ENCODE data around the gene FAM131C.

FAM131C gene

GRCh38 chr1:16111771-16112595 is 38.5 kb upstream of the FAM131C start (continued):
- no peak for TF ChIP-seq ZNF341 (tag by site-specific recombination; IDR thresholded peaks at IDR 0.05; ENCODE audit: low read depth)
- peak; percentile 94 for TF ChIP-seq ZNF473 (tag by site-specific recombination; IDR thresholded peaks at IDR 0.05)
- TF ChIP-seq ZSCAN5A (tag by site-specific recombination; IDR thresholded peaks at IDR 0.05), result no peak
- TF ChIP-seq ZNF292 (tag by site-specific recombination; IDR thresholded peaks at IDR 0.05; ENCODE audit: borderline replicate concordance, low read depth), result no peak
- TF ChIP-seq ZNF501 (tag by site-specific recombination; IDR thresholded peaks at IDR 0.05), result no peak
- no peak for TF ChIP-seq GFI1B (tag by site-specific recombination; IDR thresholded peaks at IDR 0.05)
- TF ChIP-seq ZNF26 (tag by site-specific recombination; IDR thresholded peaks at IDR 0.05), result no peak
- TF ChIP-seq ZBTB21 (tag by site-specific recombination; IDR thresholded peaks at IDR 0.05), result peak; percentile 89
- peak; percentile 96 for TF ChIP-seq GLIS1 (tag by site-specific recombination; IDR thresholded peaks at IDR 0.05)
- TF ChIP-seq ZBTB48 (tag by site-specific recombination; IDR thresholded peaks at IDR 0.05), result peak; percentile 97
- peak; percentile 70; the same call in 1 of the 2 replicates for TF ChIP-seq ZBTB7A (tag by site-specific recombination; IDR thresholded peaks at IDR 0.05; ENCODE audit: low read depth)
- TF ChIP-seq, protein P1, sequence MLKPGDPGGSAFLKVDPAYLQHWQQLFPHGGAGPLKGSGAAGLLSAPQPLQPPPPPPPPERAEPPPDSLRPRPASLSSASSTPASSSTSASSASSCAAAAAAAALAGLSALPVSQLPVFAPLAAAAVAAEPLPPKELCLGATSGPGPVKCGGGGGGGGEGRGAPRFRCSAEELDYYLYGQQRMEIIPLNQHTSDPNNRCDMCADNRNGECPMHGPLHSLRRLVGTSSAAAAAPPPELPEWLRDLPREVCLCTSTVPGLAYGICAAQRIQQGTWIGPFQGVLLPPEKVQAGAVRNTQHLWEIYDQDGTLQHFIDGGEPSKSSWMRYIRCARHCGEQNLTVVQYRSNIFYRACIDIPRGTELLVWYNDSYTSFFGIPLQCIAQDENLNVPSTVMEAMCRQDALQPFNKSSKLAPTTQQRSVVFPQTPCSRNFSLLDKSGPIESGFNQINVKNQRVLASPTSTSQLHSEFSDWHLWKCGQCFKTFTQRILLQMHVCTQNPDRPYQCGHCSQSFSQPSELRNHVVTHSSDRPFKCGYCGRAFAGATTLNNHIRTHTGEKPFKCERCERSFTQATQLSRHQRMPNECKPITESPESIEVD (tag by site-specific recombination; IDR thresholded peaks at IDR 0.05), result no peak
- TF ChIP-seq ZBTB17 (tag by site-specific recombination; IDR thresholded peaks at IDR 0.05), result peak; percentile 67; the same call in 1 of the 2 replicates
- no peak for TF ChIP-seq ZNF350 (tag by site-specific recombination; IDR thresholded peaks at IDR 0.05)
- TF ChIP-seq ZNF214 (tag by site-specific recombination; IDR thresholded peaks at IDR 0.05; ENCODE audit: borderline replicate concordance), result no peak
- TF ChIP-seq GLI2 (tag by site-specific recombination; IDR thresholded peaks at IDR 0.05; ENCODE audit: borderline replicate concordance, low read depth), result no peak
- no peak for TF ChIP-seq OSR2 (tag by site-specific recombination; IDR thresholded peaks at IDR 0.05)
- TF ChIP-seq HOXA7 (CRISPR knock-in tag; IDR thresholded peaks at IDR 0.05; ENCODE audit: borderline replicate concordance), result no peak
- TF ChIP-seq, protein P2, sequence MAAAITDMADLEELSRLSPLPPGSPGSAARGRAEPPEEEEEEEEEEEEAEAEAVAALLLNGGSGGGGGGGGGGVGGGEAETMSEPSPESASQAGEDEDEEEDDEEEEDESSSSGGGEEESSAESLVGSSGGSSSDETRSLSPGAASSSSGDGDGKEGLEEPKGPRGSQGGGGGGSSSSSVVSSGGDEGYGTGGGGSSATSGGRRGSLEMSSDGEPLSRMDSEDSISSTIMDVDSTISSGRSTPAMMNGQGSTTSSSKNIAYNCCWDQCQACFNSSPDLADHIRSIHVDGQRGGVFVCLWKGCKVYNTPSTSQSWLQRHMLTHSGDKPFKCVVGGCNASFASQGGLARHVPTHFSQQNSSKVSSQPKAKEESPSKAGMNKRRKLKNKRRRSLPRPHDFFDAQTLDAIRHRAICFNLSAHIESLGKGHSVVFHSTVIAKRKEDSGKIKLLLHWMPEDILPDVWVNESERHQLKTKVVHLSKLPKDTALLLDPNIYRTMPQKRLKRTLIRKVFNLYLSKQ (tag by site-specific recombination; IDR thresholded peaks at IDR 0.05; ENCODE audit: borderline replicate concordance), result no peak
- no peak for TF ChIP-seq ZBTB1 (tag by site-specific recombination; IDR thresholded peaks at IDR 0.05)
- TF ChIP-seq ZNF302 (tag by site-specific recombination; IDR thresholded peaks at IDR 0.05; ENCODE audit: low read depth), result no peak
- no peak for TF ChIP-seq ZNF112 (tag by site-specific recombination; IDR thresholded peaks at IDR 0.05)
- TF ChIP-seq ZNF157 (tag by site-specific recombination; IDR thresholded peaks at IDR 0.05), result peak; percentile 55; the same call in 1 of the 2 replicates
- TF ChIP-seq ZNF664 (tag by site-specific recombination; IDR thresholded peaks at IDR 0.05), result no peak
- TF ChIP-seq ZBTB8A (tag by site-specific recombination; IDR thresholded peaks at IDR 0.05), result no peak
- TF ChIP-seq, protein P3, sequence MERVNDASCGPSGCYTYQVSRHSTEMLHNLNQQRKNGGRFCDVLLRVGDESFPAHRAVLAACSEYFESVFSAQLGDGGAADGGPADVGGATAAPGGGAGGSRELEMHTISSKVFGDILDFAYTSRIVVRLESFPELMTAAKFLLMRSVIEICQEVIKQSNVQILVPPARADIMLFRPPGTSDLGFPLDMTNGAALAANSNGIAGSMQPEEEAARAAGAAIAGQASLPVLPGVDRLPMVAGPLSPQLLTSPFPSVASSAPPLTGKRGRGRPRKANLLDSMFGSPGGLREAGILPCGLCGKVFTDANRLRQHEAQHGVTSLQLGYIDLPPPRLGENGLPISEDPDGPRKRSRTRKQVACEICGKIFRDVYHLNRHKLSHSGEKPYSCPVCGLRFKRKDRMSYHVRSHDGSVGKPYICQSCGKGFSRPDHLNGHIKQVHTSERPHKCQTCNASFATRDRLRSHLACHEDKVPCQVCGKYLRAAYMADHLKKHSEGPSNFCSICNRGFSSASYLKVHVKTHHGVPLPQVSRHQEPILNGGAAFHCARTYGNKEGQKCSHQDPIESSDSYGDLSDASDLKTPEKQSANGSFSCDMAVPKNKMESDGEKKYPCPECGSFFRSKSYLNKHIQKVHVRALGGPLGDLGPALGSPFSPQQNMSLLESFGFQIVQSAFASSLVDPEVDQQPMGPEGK (tag by site-specific recombination; IDR thresholded peaks at IDR 0.05), result peak; percentile 86
- no peak for TF ChIP-seq ZNF514 (tag by site-specific recombination; IDR thresholded peaks at IDR 0.05)
- no peak for TF ChIP-seq ZNF776 (tag by site-specific recombination; IDR thresholded peaks at IDR 0.05; ENCODE audit: borderline replicate concordance)
- no peak for TF ChIP-seq ZNF777 (tag by site-specific recombination; IDR thresholded peaks at IDR 0.05; ENCODE audit: borderline replicate concordance)
- no peak for TF ChIP-seq ZNF433 (tag by site-specific recombination; IDR thresholded peaks at IDR 0.05; ENCODE audit: low read depth)
- no peak for TF ChIP-seq YY2 (tag by site-specific recombination; IDR thresholded peaks at IDR 0.05)
- TF ChIP-seq ZNF311 (tag by site-specific recombination; IDR thresholded peaks at IDR 0.05; ENCODE audit: borderline replicate concordance), result no peak
- no peak for TF ChIP-seq ZNF132 (tag by site-specific recombination; IDR thresholded peaks at IDR 0.05; ENCODE audit: borderline replicate concordance)
